ENCODE data around the gene SLC16A7.

- no peak for TF ChIP-seq EP300 (IDR thresholded peaks at IDR 0.05)
- TF ChIP-seq, protein P1, sequence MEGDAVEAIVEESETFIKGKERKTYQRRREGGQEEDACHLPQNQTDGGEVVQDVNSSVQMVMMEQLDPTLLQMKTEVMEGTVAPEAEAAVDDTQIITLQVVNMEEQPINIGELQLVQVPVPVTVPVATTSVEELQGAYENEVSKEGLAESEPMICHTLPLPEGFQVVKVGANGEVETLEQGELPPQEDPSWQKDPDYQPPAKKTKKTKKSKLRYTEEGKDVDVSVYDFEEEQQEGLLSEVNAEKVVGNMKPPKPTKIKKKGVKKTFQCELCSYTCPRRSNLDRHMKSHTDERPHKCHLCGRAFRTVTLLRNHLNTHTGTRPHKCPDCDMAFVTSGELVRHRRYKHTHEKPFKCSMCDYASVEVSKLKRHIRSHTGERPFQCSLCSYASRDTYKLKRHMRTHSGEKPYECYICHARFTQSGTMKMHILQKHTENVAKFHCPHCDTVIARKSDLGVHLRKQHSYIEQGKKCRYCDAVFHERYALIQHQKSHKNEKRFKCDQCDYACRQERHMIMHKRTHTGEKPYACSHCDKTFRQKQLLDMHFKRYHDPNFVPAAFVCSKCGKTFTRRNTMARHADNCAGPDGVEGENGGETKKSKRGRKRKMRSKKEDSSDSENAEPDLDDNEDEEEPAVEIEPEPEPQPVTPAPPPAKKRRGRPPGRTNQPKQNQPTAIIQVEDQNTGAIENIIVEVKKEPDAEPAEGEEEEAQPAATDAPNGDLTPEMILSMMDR (IDR thresholded peaks at IDR 0.05): no peak
These were observed 232.7 kb downstream of the SLC16A7 start for GRCh38 chr12:59828521-59828920.

Data from ovary (tissue), 3 donors.